Gastrocnemius medialis (tissue), 4 donors: ENCODE results near the gene WDR33. TPM values are rescaled to one million over a fixed set of nuclear protein-coding genes. Genes with fewer than 3 reads are reported as not detected.

Source experiments
- ATAC-seq, 2 donors: fragments of 150-250 bp; one replicate each; pipeline ENCODE4 v1.9.1; 2016
- DNase-seq, 2 donors: peaks; one replicate each; pipeline ENCODE4 v3.0.0-alpha.2; 2019
- H3K27ac ChIP-seq, 4 donors: fragments of 200-600 bp; sonication (generic); 1 replicate in 1 of 4; 2 replicates in 3 of 4; pipeline ENCODE4 v1.5.1; 2016 to 2018; ENCODE audit warnings: mild to moderate bottlenecking in 2 of 4, moderate library complexity in 1 of 4
- H3K27me3 ChIP-seq, 3 donors: fragments of 200-600 bp; sonication (generic) in 2 of 3; 1 replicate in 1 of 3; 2 replicates in 2 of 3; pipeline versions ENCODE4 v1.5.1 to v1.6.0; 2016 to 2019; ENCODE audit warnings: mild to moderate bottlenecking in 1 of 3, moderate library complexity in 1 of 3
- H3K36me3 ChIP-seq, 2 donors: fragments of 200-600 bp; sonication (generic) in 1 of 2; one replicate each; pipeline ENCODE4 v1.5.1; 2017 to 2018
- H3K4me1 ChIP-seq, 2 donors: fragments of 200-600 bp; sonication (generic) in 1 of 2; one replicate each; pipeline ENCODE4 v1.5.1; 2016 to 2017; ENCODE audit warnings: mild to moderate bottlenecking in 2 of 2
- H3K4me3 ChIP-seq, 4 donors: fragments of 200-600 bp; sonication (generic) in 3 of 4; 1 replicate in 1 of 4; 2 replicates in 3 of 4; pipeline ENCODE4 v1.5.1; 2016 to 2019; ENCODE audit warnings: mild to moderate bottlenecking in 2 of 4
- H3K9me3 ChIP-seq, 3 donors: fragments of 200-600 bp; sonication (generic) in 2 of 3; 1 replicate in 1 of 3; 2 replicates in 2 of 3; pipeline ENCODE4 v1.5.1; 2016 to 2019
- CTCF ChIP-seq, 5 experiments: fragments of 450-650 bp in 3 of 5; fragments of 200-600 bp in 2 of 5; sonication (generic) in 2 of 5; IDR thresholded peaks in 4 of 5; conservative IDR thresholded peaks in 1 of 5; 1 replicate in 4 of 5; 2 replicates in 1 of 5; pipeline ENCODE4 v1.5.1; 2016 to 2019; ENCODE audit warnings: antibody characterized with exemption in 5 of 5, mild to moderate bottlenecking in 3 of 5, moderate library complexity in 3 of 5
- POLR2A ChIP-seq, 2 donors: fragments of 450-650 bp; IDR thresholded peaks; one replicate each; pipeline ENCODE4 v1.6.1; 2017; ENCODE audit warnings: antibody characterized with exemption in 2 of 2, mild to moderate bottlenecking in 2 of 2, moderate library complexity in 2 of 2
- in situ Hi-C, 4 donors: fragments of 200-750 bp; cut with MboI; loops; one replicate each; pipeline versions ENCODE4 v1.15.0 to v1.8.0; 2017; ENCODE audit warnings: low sequenced_read_pairs in 4 of 4
- intact Hi-C: fragments of 100-400 bp; cut with DNase I; formaldehyde crosslinking; loops from one replicate; pipeline ENCODE4 v1.15.1; 2023; ENCODE audit warnings: low total_unique reads
- total RNA-seq, 4 donors: library from RNA; depleted of rRNA; stranded (reverse); fragments of >200 nt; gene quantifications; one replicate each; pipeline versions ENCODE4 v1.1.0 to v1.2.3, GENCODE V29; 2016

The WDR33 gene
- total RNA-seq, 4 donors from 2014 or later, result 13.6 to 31.4 (median 20.6) TPM

GRCh38 chr2:127659408-127660290 lies 151.3 kb downstream of the WDR33 start:
- Histone ChIP-seq H3K36me3 (no peaks in the 10 kb centered on the region), H3K9me3 (no peaks in the 10 kb centered on the region), H3K4me3 (no peak overlapping the region), H3K27ac (peak overlapping the region; percentile 66 to 79 (median 72)), H3K27me3 (no peaks in the 10 kb centered on the region), H3K4me1 (peaks cover 26 to 33% of the 10 kb centered on the region in 2 donors)
- TF ChIP-seq POLR2A (IDR thresholded peaks at IDR 0.05) (no peak), CTCF (IDR thresholded peaks at IDR 0.05 in 4 of 5, conservative IDR thresholded peaks at IDR 0.05 in 1 of 5) (no peak)
- intact Hi-C loops (no loop called here), in situ Hi-C loops (no loop called here)
- DNase-seq (no peak), ATAC-seq (peak; percentile 57 to 69)

- Histone ChIP-seq H3K27ac (peak overlapping the region; percentile 66 to 79 (median 72)), H3K36me3 (no peaks in the 10 kb centered on the region), H3K4me1 (peaks cover 26 to 33% of the 10 kb centered on the region in 2 donors), H3K27me3 (no peaks in the 10 kb centered on the region), H3K9me3 (no peaks in the 10 kb centered on the region), H3K4me3 (no peak overlapping the region)
- TF ChIP-seq POLR2A (IDR thresholded peaks at IDR 0.05) (no peak), CTCF (IDR thresholded peaks at IDR 0.05 in 4 of 5, conservative IDR thresholded peaks at IDR 0.05 in 1 of 5) (no peak)
- DNase-seq (no peak), ATAC-seq (no peak)
- intact Hi-C loops (no loop called here), in situ Hi-C loops (no loop called here)
Observed at GRCh38 chr2:127658641-127659407, 152.1 kb downstream of the WDR33 start.

GRCh38 chr2:127658146-127658545 lies 152.8 kb downstream of the WDR33 start:
- intact Hi-C loops, result no loop called here

GRCh38 chr2:127657232-127657595 lies 153.8 kb downstream of the WDR33 start:
- no peaks in the 10 kb centered on the region for H3K36me3 ChIP-seq
- no peak for ATAC-seq
- TF ChIP-seq POLR2A (IDR thresholded peaks at IDR 0.05), result no peak
- peak overlapping the region; percentile 45 to 79 (median 72) for H3K27ac ChIP-seq
- intact Hi-C loops (no loop called here), in situ Hi-C loops (no loop called here)
- peaks cover 32 to 38% of the 10 kb centered on the region in 2 donors for H3K4me1 ChIP-seq
- H3K4me3 ChIP-seq, result no peak overlapping the region
- H3K27me3 ChIP-seq, result no peaks in the 10 kb centered on the region
- DNase-seq, result no peak
- H3K9me3 ChIP-seq, result no peaks in the 10 kb centered on the region

More at GRCh38 chr2:127658146-127658545, 152.8 kb downstream of the WDR33 start:
- no peaks in the 10 kb centered on the region for H3K9me3 ChIP-seq
- H3K27ac ChIP-seq, result peak overlapping the region; percentile 66 to 79 (median 72)
- TF ChIP-seq CTCF (IDR thresholded peaks at IDR 0.05 in 4 of 5, conservative IDR thresholded peaks at IDR 0.05 in 1 of 5), result no peak
- TF ChIP-seq POLR2A (IDR thresholded peaks at IDR 0.05), result no peak
- H3K27me3 ChIP-seq, result no peaks in the 10 kb centered on the region
- in situ Hi-C loops, result no loop called here
- H3K4me3 ChIP-seq, result no peak overlapping the region
- no peak for DNase-seq
- no peak for ATAC-seq
- H3K36me3 ChIP-seq, result no peaks in the 10 kb centered on the region
- H3K4me1 ChIP-seq, result peaks cover 26 to 33% of the 10 kb centered on the region in 2 donors
